Stimulated activated CD8-positive, alpha-beta memory T cell treated with anti-CD3 and anti-CD28 coated beads, Interleukin-15, amount 100 ng/mL, for 24 hours (primary cell): ENCODE data around the gene BACE1-AS.
A peak's percentile ranks its signal among the peaks of the same experiment; 100 is the strongest.

Experiments used
- DNase-seq: peaks from one replicate; pipeline ENCODE4 v3.0.0-alpha.2; 2020; ENCODE audit warnings: low read depth

The BACE1-AS gene

GRCh38 chr11:117327567-117328374 lies 36.6 kb downstream of the BACE1-AS start, which contains the start of gene CEP164:
Gene CEP164, plus strand, starts transcription at chr11:117327854. Its CDS starts 10,733 bp downstream, at chr11:117338587.
- peak; percentile 74 for DNase-seq

- DNase-seq = no peak
Observed at GRCh38 chr11:117328375-117329010, 37.3 kb downstream of the BACE1-AS start.

DNA sequence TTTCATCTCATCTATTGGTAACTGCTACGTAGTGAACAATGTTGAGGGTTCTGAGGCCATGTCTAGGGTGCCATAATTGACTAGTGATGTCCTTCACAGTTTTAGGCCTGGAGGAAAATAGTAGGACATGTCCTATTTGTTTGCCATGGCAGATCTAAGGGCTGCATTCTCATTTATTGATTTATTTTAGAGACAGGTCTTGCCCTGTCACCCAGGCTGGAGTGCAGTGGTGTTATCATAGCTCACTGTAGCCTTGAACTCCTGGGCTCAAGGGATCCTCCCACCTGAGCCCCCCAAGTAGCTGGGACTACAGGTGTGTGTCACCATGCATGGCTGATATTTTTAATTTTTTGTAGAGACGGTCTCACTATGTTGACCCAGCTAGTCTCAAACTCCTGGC lies 41.7 kb downstream of the BACE1-AS start:
- no peak for DNase-seq

DNA sequence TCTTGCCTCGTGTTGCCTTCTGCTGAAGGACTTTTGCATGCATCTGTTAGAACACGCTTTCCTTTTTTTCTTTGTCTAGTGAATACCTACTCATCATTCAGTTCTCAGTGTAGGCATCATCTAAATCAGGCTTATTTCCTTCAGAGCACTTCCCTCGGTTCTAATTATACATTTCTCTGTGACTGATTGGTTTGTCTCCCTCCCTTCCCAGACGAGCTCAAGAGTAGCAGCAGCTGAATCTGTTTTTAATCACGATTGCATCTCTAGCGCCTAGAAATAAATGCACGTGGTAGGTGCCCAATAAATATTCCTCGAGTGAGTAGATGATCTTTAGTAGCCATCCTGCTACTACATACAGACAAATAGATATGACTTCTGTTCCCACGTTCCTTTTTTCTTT lies 42.8 kb downstream of the BACE1-AS start:
- DNase-seq = no peak

DNA sequence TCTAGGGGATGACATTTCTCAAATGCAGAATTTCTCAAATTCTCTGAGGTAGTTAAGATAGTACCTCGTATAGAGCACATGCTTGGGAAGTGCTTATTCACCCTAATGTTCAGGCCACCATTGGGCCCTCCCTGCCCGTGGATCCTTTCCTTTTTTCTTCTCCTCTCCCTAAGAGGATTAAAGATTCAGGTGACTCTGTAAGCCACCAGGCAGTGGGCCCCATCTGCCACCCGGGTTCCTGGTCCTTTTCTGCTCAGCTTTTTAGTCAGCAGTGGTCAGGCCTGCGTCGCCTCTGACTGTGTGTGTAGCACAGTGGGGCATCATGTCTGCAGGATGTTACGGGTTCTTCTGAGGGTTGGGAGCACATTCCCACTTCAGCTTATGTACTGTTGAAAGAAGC lies 43.8 kb downstream of the BACE1-AS start:
- DNase-seq = no peak

DNA sequence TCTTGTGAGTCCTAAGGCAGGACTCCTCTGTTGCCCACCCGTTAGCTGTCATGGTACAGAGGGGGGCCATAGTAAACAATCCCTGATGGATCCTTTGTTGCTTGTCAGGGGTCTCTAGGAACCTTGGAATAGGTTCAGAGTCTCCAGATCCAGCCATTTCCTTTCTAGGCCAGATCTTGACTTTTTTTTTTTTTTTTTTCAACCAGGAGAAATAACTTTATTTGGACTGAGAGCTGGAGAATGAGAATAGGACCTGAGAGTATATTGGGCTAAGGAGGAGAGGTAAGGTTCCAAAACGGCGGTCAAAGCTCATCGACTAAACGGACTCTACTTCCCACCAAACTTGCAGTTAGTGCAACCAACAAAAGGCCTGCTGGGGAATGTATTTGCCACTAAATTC lies 44.3 kb downstream of the BACE1-AS start:
- DNase-seq = no peak

- no peak for DNase-seq
Observed at GRCh38 chr11:117337076-117337475, 45.9 kb downstream of the BACE1-AS start.
